ENCODE measurements around the gene NAV2.

The NAV2 gene

DNA sequence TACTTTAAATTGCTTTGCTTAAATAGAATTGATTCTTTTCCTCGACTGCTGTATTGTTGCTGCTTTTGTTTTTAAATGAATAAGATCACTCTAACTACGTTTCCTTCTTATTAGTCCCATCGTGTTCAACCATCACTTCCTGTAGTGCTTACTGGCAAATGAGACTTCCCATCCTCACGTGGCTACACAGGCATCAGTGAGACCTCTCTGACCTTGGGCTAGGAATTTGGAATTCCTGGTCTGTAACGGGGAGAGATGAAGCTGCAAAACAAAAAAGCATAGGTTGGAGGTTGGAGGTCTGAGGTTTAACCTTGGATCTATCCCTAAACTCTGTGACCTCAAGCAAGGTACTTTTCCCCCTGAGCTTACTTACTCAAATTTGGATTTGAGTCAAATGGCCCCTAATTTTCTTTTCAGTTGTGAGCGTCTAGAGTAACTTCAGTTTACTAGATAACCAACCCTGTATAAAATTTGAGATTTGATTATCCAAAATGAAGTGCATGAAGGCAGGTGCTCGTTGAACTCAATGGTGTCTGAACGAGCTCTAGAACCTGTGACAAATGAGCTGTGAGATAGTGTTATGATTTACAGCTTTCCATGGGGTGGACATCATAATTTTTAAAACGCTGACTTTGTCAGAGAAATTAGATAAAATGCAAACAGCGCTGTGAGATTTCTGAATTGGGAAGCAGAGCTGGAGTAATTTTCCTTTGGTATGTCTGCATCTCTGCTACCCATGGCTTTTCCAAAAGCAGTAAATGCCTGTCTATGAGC is 296.4 kb downstream of the NAV2 start:
- DNase-seq = no peak

DNA sequence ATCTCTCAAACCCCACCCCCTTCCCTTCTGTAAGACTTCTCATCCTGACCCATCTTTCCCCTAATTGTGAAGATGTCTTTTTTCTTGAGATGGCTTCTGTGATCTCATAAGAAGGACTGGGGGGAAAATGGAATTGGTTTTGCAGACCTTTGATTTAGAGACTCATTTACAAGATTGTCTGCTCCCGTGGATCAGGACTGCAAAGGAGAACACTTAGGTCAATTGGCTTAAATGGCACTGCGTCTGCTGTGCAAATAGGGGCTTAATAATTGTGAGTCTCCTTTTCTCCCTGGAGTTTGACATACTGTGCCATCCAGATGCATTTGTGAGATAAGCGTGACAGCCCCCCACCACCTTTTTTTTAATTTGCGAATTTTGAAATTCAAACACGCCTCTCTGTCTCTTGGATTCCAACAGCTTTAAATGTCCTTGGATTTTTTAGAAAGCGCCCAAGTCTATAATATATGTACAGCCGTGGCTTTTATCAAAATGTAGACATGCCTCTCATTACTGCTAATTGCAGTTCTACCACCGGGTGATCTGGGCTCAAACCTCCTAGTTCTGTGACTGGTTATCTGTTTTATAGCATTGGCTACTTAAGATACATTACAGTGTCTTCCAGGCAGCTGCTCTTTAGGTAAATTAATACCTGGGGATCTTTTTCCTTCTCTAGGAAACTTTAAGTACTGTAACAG is 297.7 kb downstream of the NAV2 start:
- no peak for DNase-seq

DNA sequence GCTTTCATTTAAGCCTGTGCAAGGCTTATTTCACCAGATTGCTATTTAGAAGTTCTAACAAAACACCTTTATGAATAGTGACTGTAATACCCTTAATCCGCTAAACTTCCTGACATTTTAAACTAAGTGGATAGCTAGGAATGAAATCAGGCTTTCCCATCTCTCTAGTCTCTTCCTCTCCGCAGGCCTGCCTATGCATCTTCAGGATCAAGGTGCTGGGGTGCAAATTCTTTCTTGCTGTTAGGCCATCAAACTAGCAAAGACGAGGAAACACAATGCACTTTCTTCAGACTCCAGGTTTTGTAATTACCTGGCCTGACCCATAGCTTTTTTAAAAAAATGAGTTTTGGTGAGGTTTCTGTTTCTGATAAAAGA is 298.2 kb downstream of the NAV2 start:
- DNase-seq = no peak

DNA sequence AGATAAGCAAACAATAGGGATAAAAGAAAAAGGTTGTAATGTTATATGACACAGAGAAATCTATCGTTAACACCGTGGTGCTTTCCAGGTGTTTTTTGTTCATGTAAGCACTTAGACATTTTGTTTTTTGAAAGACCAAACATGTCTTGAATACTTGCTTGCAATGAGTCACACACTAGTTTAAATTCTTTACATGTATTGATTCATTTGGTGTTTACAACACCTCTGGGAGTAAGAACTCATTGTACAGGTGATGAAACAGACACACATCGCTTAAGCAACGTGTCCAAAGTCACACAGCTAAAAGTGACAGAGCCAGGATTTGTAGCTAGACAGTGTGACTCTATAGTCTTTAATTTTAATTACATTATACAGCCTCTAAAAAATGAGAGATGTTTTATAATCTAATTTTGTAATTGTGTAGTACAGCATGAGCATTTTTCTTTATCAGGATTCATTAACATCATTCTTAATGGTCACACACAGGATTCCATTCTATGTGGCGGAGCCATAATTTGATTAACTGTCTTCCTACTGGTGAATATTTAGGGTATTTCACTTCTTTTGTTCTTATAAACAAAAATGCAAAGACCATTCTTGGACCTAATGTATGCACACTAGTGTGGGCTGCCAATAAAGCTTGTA is 298.8 kb downstream of the NAV2 start:
- no peak for DNase-seq

DNA sequence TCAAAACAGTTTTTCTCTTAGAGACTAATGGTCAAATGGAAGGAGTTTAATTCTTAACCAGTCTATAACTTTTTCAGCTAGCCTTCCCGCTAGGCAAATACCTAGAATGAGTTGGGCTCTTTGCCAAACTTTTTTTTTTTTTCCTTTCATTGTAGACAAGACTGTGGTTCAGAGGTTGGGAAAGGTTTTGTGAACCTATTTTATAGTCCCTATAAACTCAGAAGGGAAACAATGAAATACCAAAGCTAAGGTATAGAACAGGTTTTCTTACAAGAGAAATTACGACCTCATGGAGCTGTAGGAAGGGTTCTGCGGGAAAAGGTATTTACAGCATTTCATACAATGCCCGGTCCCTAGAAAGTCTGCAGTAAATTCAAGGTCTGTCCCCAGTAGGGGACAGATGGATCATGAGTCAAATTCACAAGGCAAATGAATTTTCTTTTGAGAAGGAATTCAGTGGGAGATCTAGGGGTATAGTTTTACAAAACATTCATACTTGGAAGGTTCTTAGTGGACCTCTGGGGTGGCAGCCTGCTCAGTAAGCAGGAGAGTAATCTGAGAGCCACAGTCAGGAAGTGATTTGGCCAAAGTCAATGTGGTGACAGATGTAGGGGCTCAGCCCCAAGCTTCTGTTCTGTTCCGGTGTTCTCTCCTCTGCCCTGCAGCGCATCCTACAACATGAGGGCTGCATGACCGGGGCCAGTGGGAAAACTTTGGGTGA is 300.9 kb downstream of the NAV2 start:
- no peak for DNase-seq

DNA sequence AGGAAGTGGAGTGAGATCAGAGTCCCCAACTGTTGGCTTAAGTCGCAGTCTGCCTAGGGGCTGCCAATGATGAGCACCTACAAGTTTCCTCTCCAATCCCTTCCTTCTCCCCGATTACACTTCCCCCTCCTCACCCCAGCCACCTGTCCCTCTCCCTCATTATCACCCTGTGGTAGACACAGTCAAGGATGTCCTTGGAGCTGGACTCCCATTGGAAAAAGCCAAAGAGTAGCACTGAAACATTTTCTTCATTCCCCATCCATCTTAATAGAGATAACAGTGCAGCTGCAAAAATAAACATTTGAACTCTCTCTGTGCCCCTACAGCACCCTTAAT is 301.4 kb downstream of the NAV2 start:
- no peak for DNase-seq

DNA sequence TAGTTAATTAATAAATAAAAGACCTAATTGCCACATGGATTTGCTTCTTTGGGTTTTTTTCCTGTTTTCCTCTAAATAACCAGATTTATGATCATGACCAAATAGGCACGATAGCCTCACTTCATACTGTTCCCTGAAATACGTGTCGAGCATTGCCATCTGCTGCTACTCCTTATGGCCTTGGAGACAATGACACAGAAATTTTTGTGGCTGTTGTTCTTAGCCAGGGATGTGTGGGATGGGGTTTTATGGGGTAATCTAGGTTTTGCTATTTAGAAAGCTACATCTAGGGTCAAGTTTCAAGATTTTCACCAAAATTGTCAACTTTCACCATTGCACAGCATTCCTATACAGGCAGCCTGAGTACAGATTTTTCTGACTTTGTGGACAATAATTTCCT is 302.5 kb downstream of the NAV2 start:
- DNase-seq = no peak

DNA sequence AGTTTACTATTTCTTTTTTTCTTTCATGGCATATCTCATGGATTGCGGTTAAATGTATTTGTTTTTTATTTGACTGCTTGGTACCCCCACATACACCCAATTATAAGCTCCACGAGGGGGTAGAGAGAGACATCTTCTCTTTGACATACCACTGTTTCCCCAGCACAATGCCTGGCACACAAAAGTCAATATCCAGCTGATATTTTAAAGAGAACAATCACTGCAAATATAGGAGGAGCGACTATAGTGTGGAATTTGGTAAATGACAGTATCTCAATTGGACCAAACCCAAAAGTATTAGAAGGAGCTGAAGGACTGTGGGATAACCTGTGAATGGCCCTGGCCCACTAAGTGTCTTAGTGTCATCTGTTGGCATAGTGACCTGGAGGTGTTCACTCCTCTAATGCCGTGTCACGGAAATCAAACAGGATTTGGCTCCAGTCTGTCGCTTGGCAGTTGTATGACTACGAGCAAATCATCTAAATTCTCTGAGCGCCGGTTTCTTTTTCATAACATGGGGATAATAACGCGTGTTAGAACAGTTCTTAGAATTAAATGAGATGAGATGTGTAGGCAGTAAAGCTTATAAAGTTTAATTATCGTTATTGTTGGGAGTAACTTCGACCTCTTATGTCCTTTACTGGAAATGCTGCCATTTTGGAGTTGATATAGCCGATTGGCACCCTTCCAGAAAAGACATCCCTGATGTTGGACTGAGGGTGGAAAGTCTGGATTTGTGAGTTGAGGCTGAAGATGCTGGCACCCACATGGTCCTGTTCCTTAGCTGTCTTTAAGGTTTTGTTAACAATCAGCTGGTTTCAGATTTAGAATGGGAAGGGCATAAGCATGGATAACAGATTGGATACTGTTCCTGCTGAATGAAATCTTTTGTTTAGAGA is 303.1 kb downstream of the NAV2 start:
- no peak for DNase-seq

DNA sequence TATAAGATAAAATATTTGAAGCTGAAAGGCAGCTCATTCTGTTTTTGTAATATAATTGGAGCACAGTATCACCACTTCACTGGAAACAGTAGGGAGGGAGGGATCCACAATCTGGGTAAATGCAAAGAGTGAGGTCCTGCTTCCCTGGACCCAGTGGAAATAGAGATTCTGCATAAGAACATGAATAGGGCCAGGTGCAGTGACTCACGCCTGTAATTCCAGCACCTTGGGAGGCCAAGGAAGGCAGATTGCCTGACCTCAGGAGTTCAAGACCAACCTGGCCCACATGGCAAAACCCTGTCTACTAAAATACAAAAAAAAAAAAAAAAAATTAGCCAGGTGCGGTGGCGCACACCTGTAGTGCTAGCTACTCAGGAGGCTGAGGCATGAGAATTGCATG is 303.9 kb downstream of the NAV2 start:
- no peak for DNase-seq

DNA sequence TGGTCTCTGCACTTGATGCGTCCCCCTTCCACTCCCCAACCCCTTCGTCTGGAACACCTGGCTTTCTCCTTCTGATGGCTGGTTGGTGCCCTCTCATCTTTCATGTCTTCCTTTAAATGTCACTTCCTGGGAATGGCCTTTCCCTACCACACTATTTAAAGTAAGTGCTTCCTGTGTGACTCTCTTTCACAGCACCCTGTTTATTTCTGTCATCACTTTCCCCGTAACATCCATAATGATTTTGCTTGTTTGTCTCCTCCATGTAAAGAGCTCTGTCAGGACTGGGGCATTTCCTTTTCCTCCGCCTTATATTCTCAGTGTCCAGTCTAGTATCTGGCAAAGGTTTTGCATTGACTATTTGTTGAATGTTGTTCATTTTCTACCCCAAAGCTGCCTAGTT is 304.7 kb downstream of the NAV2 start:
- no peak for DNase-seq

DNA sequence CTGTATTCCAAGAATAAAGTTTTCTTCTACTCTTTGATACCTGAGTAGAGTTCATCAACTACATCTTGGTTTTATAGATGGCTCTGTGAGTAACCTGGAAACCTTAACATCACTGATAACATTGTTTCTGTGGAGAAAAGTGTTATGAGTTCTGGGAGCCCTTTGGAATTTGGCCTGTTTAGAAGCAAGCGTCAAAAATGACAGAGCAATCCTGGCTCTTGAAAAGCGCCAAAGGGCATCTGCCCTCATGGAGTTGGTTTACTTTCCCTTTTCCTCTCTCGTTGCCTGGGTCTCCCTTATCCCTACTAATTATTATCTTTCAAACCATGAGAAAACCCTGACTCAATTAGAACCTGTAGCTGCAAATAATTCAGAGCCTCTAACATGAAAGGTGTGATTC is 307.6 kb downstream of the NAV2 start:
- DNase-seq = no peak

DNA sequence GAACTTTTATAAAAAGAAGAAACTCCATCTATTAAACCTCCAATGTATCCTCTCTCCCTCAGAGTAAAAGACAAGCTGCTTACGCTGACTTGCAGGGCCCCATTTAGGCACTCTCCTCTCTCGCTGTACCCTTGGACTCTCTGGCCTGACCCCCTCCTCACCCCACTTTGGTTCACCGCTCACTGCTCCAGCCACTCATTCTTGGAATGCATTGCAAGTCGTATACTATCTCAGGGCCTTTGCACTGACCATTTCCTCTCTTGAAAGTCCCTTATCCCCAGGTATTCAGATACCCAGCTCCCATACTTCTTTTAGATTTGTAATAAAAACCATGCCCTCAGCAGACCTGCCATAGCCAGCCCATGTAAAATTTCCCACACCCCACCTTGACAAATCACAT is 308.1 kb downstream of the NAV2 start:
- no peak for DNase-seq

DNA sequence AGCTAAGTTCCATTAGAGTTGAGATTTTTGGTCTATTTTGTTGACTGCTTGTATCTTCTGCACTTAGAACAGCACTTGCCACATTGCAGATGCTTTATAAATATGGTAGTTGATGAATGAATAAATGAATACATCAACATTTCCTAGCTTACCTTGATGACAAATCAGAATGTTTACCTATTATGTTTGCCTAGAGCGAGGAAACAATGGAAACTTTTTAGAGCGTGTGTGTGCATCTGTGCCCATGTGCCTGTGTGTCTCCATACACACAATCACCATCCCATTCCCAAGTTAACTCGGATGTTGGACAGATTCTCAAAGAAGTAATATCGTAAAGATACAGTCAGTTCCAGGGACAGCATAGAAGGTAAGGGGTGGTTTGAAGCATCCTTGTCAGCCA is 308.6 kb downstream of the NAV2 start:
- no peak for DNase-seq

DNA sequence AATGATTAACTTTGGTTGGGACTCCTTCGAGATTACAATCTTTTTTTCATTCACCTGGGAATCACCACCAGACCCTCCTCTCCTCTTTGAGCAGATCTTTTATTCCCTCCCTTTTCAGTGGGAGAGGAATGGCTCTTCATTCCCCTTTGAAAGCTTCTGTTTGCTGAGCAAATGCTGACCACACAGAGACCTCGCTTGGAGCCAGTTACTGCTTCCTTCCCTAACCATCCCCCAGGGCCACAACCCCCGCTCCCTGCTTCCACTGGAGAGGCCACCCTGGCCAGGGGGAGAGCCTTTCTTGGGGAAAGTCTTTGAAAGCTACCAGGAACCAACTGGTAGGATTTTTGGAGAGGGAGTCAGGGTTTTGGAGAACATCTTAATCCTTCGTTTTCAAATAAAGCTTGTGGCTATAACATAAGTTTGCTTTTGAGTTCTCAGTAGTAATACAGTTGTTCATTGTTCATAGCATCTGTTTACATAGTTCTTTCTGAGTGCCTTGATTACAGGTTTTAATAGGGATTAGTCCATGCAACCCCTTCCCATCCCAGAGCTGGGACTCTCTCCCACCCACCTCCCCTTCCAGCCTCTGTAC is 309.2 kb downstream of the NAV2 start:
- DNase-seq = no peak

DNA sequence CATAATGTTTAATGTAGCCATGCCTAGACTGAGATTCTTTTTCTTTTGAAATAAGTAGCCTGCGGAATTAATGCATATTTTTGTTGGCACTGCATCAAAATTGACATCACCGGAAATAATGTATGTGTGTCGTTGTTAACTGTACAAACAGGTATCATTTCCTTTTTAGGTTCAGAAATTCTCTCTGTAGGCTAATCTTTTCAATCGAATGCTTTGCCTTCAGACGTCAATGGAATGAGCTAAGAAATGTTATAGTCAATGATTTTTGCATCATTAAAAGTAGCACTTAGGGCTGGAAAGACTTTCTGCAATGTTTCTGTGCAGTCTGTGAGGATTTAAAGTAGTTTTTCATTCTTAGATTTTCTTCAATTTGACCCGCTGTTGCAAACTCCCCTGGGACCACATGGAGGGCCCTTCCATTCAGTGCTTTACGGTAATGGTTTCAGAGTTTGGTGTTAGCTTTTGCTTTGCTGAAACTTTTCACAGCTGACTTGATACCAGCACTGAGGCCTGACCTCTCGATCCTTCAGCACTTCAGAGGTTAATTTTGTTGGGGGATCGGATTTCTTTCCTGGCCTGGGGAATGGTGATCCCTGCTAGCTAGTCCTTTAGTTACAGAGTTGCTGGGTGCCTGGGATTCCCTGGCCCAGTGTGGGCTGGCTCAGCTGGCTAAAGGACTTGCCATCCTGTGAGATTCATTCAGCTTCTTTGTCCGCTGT is 309.9 kb downstream of the NAV2 start:
- DNase-seq = peak; percentile 48

DNA sequence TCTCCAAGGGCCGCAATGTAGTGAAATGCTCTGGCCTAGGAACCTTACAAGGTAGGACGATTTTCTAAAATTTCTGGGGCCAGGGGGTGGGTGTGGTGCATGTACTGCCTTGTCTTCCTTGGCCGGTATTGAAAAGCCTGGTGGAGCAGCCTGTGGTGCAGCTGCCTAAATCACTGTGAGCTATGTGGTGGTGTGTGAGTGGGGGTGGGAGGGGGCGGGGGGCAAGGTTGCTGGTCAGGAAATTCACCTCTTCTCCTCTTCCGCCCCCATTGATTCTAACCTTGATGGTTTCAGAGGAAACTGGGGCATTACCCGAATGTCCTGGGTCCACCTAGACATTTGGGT is 310.4 kb downstream of the NAV2 start:
- DNase-seq = no peak

DNA sequence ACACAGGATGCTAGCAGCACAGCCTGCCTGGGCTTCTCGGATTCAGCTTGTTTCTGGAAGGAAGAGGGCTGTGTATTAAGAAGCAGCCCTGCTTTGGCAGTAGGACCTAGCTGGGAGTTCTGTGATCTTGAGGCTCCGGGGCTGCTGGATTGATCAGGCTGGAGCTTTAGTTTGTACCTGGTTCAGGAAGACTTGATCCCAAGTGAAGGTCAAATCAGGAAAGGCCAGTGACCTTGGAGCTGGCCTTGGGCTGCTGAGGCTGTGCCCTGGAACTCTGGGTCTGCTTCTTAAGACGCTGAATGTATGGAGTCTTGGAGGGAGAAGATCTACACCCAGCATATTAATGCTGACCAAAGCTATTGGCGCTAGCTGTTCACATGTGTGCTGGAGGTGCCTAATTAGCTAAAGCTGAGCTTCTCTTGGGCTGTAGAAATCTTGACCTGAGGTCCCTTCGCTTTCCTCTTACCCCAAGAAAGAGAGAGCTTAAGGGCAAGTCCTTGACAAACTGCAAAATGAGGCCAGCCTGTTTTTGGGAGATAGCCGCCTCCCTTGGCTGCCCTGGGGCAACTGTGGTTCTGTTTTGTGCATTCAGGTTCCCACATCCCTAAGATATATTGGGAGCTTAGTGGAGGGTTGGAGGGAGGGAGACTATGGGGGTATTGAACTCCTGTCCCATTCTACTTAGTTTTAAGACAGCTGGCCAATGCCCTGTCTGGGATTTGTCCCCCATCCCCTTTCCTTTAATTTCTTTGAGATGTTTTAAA is 311.7 kb downstream of the NAV2 start:
- no peak for DNase-seq

DNA sequence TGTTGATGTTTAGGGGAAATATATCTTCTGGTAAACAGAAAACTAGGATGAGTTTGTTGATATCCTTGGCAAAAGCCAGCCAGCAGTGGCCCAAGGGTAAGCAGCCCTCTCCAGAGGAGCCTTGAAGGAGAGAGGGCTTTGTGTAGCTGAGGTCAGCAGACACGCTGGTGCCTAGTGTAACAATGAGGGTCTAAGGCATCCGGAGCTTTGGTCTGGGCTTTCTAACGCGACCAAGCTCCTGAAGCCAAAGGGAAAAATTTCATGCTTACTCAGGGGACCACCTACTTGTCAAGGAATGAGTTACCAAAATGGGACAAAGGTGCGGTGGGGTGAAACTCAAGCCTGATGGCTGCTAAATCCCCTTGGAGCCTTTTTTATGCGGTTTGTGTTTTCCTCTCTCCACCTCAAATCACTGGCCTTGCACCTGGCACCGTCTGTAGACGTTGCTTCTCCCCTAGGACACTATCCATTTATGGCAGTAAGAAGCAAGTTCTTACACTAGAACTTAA is 312.7 kb downstream of the NAV2 start:
- no peak for DNase-seq

DNA sequence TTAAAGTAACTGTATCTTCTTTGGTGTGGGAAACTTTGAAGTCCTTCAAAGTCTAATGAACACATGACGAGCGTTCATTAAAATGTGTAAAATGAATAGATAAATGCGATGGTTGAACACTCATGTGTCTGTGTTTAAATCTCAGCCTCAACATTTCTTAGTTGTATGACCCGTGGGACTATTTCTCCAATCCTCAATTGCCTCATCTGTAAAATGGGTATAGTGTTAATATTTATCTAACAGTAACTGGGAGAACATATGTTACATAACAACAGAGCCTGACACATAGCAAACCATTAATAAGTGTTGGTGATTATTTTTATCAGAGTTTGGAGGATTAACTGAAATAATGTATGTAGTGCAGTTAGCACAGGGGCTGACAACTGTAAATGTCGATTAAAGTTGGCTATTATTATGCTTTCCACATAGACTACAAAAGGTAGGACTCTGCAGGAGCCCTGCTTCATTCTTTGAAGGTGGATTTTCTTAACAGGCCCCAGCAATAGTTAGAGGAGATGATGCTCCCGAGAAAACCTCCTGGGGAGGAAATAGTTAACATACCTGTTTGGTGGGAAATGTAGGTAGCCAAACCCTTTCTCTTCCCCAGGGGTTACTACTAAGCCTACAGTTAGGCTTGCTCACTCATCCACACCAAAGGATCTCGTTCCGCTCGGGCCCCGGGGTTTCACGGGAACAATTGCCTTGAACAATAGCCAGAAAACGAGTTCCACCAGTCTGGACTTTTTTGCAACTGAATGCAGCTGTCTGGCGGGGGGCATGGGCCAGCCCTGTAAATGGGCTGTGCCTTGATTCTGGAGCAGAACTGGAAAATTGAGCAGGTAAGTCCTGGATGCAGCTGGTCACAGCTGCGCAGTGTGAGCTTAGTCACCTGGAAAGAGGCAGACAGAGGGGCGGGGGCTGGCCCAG is 314.3 kb downstream of the NAV2 start:
- no peak for DNase-seq
